Germinal center (tissue), 1 donor: ENCODE measurements around the gene LRCH1.

Source experiments
- DNase-seq: peaks from one replicate; pipeline ENCODE4 v3.0.0; 2012; ENCODE audit warnings: mixed read lengths, low spot score

Gene LRCH1

DNA sequence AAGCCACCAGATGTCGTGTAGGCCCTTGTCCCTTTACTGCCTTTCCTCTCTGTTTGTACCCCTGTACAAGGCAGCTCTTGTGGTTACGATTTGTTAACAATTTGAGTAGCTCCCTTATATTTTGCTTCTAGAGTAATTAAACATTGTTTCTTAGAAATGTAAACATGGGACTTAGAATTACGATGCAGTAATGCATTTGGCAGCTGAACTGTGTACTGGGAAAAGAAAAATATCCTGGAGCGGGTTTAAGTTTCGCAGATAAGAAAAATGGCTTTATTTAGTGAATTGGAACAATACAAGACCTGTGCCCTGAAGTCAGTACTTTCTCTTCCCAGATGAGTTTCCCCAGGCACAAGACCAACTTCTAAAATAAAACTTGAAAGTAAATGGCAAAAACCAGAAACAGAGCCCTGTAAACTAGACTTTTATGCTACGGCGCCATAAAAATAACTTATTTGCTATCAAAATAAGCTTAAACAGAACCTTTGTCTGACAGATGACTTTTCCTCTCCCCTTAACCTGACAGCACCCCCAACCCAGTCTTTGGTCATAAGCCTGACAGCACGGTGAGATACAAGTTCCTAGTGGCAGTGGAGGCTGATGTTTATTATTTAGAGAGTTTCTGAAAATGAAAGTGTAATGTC is 63.0 kb downstream of the LRCH1 start:
- no peak for DNase-seq

- no peak for DNase-seq
Observed at GRCh38 chr13:46617229-46617721, 64.3 kb downstream of the LRCH1 start.

- no peak for DNase-seq
Observed at GRCh38 chr13:46617885-46618284, 64.9 kb downstream of the LRCH1 start.

- no peak for DNase-seq
Observed at GRCh38 chr13:46618694-46619254, 65.8 kb downstream of the LRCH1 start.

DNA sequence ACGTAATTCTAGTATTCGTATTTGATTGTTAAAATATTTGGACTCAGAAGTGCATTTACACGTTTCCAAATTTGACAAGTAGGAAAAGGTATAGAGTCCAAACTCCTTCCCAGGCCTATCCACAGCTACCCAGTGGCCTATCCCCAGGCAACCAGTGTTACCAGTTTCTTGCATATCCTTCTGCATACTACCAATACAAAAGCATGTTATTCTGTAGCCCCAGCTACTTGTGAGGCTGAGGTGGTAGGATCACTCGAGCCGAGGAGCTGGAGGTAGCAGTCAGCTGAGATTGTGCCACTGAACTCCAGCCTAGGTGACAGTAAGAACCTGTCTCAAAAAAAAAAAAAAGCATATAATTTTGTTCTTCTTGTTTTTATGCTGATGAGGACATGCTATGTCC is 67.1 kb downstream of the LRCH1 start:
- DNase-seq, result no peak

GRCh38 chr13:46620471-46620870 is 67.5 kb downstream of the LRCH1 start:
- no peak for DNase-seq

- DNase-seq, result no peak
Observed at GRCh38 chr13:46621133-46621532, 68.2 kb downstream of the LRCH1 start.

GRCh38 chr13:46621792-46622629 is 69.0 kb downstream of the LRCH1 start:
- peak; percentile 41 for DNase-seq

- DNase-seq, result no peak
Observed at GRCh38 chr13:46622630-46623256, 69.8 kb downstream of the LRCH1 start.

- DNase-seq, result no peak
Observed at GRCh38 chr13:46624353-46624752, 71.4 kb downstream of the LRCH1 start.

DNA sequence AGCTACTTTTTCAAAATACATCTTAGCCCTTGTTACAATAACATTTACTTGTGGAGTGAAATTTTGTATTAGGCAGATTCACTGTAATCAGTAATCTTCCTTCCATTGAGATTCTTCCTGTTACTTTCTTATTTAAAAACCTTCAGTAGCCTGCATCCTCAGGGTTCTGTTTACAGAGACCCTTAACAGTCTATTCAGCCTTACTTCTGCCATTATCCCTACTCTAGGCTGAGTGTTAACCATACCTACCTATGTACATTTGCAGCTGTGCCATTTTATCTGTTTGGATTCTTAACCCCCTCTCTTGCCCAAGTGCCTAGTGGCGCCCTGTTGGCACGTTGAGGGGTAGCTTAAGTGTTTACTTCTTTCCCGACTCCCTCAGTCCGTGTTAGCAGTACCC is 71.9 kb downstream of the LRCH1 start:
- no peak for DNase-seq

DNA sequence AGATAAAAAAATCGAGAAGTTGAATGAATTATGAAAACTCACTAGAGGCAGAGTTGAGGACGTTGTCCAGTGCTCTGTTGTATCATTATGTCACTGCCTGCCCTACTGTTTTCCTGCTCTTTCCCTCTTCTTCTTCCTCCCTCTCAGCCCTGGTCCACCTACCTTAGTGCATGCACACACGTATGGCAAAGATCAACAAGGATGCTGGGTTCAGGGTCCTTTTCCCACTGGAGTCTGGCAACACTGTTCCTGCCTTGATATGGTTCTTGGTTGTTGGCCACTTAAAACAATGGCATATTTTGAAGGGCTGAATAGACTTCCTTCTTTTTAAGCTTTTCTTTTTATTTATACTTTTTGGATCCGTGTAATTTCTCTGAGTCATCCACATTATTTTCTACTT is 74.5 kb downstream of the LRCH1 start:
- no peak for DNase-seq

DNA sequence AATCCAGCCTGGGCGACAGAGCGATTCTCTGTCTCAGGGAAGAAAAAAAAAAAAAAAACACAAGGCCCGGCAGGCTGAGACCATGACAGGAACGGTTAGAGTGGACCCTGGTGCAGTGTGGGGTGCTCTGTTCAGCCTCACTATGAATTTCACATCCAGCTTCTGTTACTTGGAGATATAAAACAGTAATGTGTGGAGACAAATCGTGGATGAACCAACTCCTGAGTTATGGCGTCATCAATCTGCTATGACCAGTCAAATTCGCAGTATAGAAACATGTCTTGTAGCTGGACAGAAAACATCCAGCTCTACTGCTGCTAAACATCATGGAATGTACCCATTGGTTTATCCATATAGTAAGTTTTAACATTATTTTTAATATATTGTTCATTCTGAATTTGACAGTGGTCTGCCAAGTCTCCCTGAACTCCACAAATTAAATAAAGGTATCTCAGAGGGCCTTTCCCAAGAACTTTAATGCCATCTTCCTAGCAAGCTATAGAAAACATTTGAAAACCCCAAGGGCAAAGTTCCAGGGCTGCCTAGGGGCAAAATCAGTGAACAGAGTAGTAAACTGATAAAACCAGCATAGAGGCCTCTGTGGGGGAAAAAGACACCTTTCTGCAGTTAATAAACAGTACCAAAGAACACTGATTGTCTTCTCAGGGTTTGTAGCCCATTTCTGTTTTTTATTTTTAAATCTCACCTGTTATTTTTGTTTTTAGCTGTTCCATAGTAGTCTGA is 75.8 kb downstream of the LRCH1 start:
- no peak for DNase-seq

DNA sequence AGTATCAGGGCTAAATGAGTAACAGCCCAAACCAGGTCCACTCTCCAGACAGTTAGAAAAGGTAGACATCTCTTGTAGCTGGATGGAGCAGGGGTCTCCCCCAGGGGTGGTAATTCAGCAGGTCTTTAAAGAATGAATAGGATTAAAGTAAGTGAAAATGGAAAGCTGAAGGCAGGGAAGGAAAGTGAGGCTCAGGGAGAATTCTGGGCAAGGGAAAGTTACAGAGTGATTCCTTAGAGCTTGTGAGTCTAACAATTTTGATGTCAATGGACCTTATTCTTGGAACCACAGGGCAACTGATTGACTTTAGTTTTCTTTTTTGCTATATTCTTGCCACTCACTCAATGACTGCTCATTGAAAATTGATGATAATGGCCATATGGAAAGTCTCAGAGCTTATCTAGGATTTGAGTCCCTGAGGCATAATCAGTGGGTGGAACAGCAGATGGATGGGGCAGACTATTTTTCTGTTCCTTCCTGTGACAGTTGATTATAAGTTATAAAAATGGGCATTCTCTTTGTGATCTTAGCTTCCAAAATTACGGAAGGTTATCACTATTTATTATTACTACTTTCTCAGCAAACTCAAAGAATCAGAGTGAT is 76.9 kb downstream of the LRCH1 start:
- no peak for DNase-seq

- DNase-seq, result no peak
Observed at GRCh38 chr13:46630431-46631178, 77.6 kb downstream of the LRCH1 start.

DNA sequence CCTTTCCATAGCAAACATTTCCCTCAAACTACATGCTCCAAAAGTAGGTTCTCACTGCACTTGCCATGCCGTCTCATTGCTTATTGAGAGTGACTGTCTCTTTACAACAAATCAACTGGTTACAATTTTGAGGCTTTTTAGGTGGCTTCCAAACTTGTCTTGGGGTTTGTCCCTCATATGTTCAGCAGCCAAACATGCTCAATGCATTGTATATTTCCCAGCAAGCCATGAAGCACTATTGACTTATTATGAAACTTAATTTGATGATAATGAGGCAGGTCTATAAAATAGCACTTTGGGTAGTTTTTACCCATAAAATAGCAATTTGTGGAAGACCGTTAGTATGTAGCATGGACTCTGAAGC is 78.2 kb downstream of the LRCH1 start:
- no peak for DNase-seq

DNA sequence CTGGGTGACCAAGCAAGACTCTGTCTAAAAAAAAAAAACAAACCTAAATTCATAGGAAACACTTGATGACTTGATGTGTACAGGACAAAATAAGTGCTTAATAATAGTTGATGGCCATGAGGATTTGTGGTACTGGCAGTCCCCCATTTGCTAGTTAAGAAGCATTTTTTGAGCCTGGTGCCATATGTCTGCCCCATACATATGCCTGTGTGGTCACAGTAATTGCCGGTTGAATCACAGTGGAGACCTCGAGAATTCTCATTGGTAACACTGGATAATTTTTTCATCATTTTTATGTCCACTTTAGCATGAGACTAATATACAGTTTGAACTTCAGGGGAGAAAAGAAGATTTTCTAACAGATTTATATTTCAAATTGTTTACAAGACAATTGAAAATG is 79.2 kb downstream of the LRCH1 start:
- DNase-seq, result no peak

- DNase-seq, result no peak
Observed at GRCh38 chr13:46633416-46633815, 80.4 kb downstream of the LRCH1 start.

DNA sequence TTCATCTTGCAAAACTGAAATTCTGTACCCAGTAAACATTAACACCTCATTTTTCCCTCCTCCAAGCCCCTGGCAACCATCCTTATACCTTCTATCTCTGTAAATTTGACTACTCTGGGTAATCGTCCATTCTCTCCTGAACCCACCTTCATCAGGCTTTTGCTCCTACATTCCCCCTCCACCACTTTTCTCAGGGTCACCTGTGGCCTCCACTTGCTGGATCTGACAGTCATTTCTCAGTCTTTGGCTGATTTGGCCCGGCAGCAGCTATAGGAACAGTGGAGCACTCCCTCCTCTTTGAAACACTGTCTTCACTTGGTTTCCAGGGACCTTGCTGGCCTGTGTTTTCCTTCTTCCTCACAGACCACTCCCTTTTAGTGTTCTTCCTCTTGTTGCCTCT is 83.5 kb downstream of the LRCH1 start:
- no peak for DNase-seq

GRCh38 chr13:46637213-46637612 is 84.2 kb downstream of the LRCH1 start:
- DNase-seq, result no peak

GRCh38 chr13:46638262-46638661 is 85.3 kb downstream of the LRCH1 start:
- DNase-seq, result no peak
